Panc1 (cell line): ENCODE data around the gene HAUS8. TPM values are rescaled to one million over a fixed set of nuclear protein-coding genes. Genes with fewer than 3 reads are reported as not detected.
A peak's percentile ranks its signal among the peaks of the same experiment; 100 is the strongest.

Experiments
- ATAC-seq: fragments of 200-7000 bp; cut with Tn5 transposase; 2 replicates; pipeline ENCODE4 v1.9.1; 2020; ENCODE audit warnings: mild to moderate bottlenecking, moderate library complexity
- BruUV-seq: library from RNA; stranded (reverse); fragments of 400-500 nt; replicated peaks from 2 replicates; lab custom pipeline; 2021; lab: Mats Ljungman, UMichigan
- CTCF ChIA-PET: fragments of 300-600 bp; sonication (Branson Sonifier 250); formaldehyde crosslinking; loops from one replicate; lab custom pipeline; 2022; ENCODE audit warnings: antibody characterized with exemption; lab: Charles Lee
- POLR2A ChIA-PET: fragments of 300-600 bp; sonication (Branson Sonifier 250); formaldehyde crosslinking; loops from one replicate; lab custom pipeline; 2022; ENCODE audit warnings: antibody characterized with exemption; lab: Charles Lee
- DNase-seq: peaks from one replicate; pipeline ENCODE4 v3.0.0-alpha.2; 2010; ENCODE audit warnings: low read depth, low spot score
- H3K27ac ChIP-seq: 2 replicates; pipeline ENCODE4 v1.5.1; 2011; ENCODE audit warnings: mild to moderate bottlenecking, low read length, inconsistent platforms
- H3K27me3 ChIP-seq: fragments of 200-500 bp; sonication (Bioruptor generic); 2 replicates; pipeline ENCODE4 v1.6.0; 2014; ENCODE audit warnings: low read length, inconsistent platforms; ENCODE audit not compliant: control insufficient read depth, insufficient read depth
- H3K36me3 ChIP-seq: fragments of 200-500 bp; sonication (Bioruptor generic); 2 replicates; pipeline ENCODE4 v1.5.1; 2014; ENCODE audit warnings: inconsistent platforms, mild to moderate bottlenecking, low read length, moderate library complexity; ENCODE audit not compliant: control insufficient read depth, insufficient read depth
- H3K4me1 ChIP-seq: 2 replicates; pipeline ENCODE4 v1.5.1; 2011; ENCODE audit warnings: inconsistent platforms, mild to moderate bottlenecking, low read length, moderate library complexity; ENCODE audit not compliant: control insufficient read depth, insufficient read depth
- H3K4me3 ChIP-seq, 2 experiments: 2 replicates each; pipeline ENCODE4 v1.5.1; 2011 to 2012; ENCODE audit warnings: low read depth in 2 of 2, low read length in 2 of 2, mild to moderate bottlenecking in 2 of 2, inconsistent platforms in 1 of 2, moderate library complexity in 1 of 2
- H3K9me3 ChIP-seq: fragments of 200-500 bp; sonication (Bioruptor generic); 2 replicates; pipeline ENCODE4 v1.5.1; 2014; ENCODE audit warnings: low read depth, mild to moderate bottlenecking, inconsistent platforms, low read length, moderate library complexity; ENCODE audit not compliant: control insufficient read depth, insufficient read depth
- POLR2AphosphoS5 ChIP-seq: IDR thresholded peaks from 2 replicates; pipeline ENCODE4 v1.6.1; 2012; ENCODE audit warnings: mild to moderate bottlenecking, low read depth, low read length, moderate library complexity
- REST ChIP-seq, 2 experiments: IDR thresholded peaks; 2 replicates each; pipeline ENCODE4 v1.6.1; 2011 to 2012; ENCODE audit warnings: low read depth in 2 of 2, control low read depth in 1 of 2, low read length in 1 of 2, mild to moderate bottlenecking in 1 of 2, moderate library complexity in 1 of 2; ENCODE audit not compliant: insufficient read depth in 1 of 2
- SIN3A ChIP-seq: IDR thresholded peaks from 2 replicates; pipeline ENCODE4 v1.6.1; 2012; ENCODE audit warnings: low read depth, mild to moderate bottlenecking, low read length, moderate library complexity, borderline replicate concordance; ENCODE audit not compliant: insufficient read depth
- TCF7L2 ChIP-seq: IDR thresholded peaks from 2 replicates; pipeline ENCODE4 v1.6.1; 2011; ENCODE audit warnings: mild to moderate bottlenecking, low read depth, low read length, inconsistent platforms
- in situ Hi-C: cut with HindIII; loops from 2 replicates; pipeline ENCODE4 v1.10.0; 2016; ENCODE audit warnings: low sequenced_read_pairs, low pct_unique_long_range_greater_than_20kb
- intact Hi-C: fragments of 100-400 bp; cut with micrococcal nuclease; formaldehyde crosslinking; loops from one replicate; pipeline ENCODE4 v1.10.0; 2022; ENCODE audit not compliant: unreplicated experiment
- total RNA-seq: library from RNA; stranded (reverse); gene quantifications from one replicate; pipeline ENCODE4 v1.2.1, GENCODE V29; 2021; ENCODE audit not compliant: unreplicated experiment
- TF ChIP-seq, protein P1 (sequence below): fragments of 450-650 bp; IDR thresholded peaks from 2 replicates; pipeline ENCODE4 v1.5.1; 2017; ENCODE audit warnings: mild to moderate bottlenecking

Gene HAUS8
- total RNA-seq, 1 experiment from 2014 or later, result 18.2 TPM

- H3K9me3 ChIP-seq, result no peaks in the 10 kb centered on the region
- DNase-seq (no peak), ATAC-seq (peak; percentile 69)
- no peaks in the 10 kb centered on the region for H3K4me1 ChIP-seq
- no TSS peak for BruUV-seq
- no peak overlapping the region for H3K27ac ChIP-seq
- POLR2A ChIA-PET, result interaction anchor here (0.7 kb wide), 1 partner anchor 265 kb away, joined by 3 read pairs; no protein-coding TSS in a partner anchor
- TF ChIP-seq, protein P1, sequence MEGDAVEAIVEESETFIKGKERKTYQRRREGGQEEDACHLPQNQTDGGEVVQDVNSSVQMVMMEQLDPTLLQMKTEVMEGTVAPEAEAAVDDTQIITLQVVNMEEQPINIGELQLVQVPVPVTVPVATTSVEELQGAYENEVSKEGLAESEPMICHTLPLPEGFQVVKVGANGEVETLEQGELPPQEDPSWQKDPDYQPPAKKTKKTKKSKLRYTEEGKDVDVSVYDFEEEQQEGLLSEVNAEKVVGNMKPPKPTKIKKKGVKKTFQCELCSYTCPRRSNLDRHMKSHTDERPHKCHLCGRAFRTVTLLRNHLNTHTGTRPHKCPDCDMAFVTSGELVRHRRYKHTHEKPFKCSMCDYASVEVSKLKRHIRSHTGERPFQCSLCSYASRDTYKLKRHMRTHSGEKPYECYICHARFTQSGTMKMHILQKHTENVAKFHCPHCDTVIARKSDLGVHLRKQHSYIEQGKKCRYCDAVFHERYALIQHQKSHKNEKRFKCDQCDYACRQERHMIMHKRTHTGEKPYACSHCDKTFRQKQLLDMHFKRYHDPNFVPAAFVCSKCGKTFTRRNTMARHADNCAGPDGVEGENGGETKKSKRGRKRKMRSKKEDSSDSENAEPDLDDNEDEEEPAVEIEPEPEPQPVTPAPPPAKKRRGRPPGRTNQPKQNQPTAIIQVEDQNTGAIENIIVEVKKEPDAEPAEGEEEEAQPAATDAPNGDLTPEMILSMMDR, result no peak; the same call in 1 of the 2 replicates
- TF ChIP-seq REST (IDR thresholded peaks at IDR 0.05; ENCODE audit: insufficient read depth in 1 of 2, low read depth in 2 of 2, low read length in 1 of 2) (no peak), POLR2AphosphoS5 (no peak), SIN3A (no peak), TCF7L2 (no peak)
- H3K27me3 ChIP-seq, result no peaks in the 10 kb centered on the region
- CTCF ChIA-PET, result interaction anchor here (0.5 to 0.9 kb wide), 10 partner anchors 11 to 428 kb away, joined by 3 to 11 read pairs (median 4); no protein-coding TSS in a partner anchor
- intact Hi-C loops, result no loop called here
- no peaks in the 10 kb centered on the region for H3K36me3 ChIP-seq
- in situ Hi-C loops, result no loop called here
- H3K4me3 ChIP-seq, result no peak overlapping the region
These were observed 22.8 kb downstream of the HAUS8 start for GRCh38 chr19:17052439-17052838.

DNA sequence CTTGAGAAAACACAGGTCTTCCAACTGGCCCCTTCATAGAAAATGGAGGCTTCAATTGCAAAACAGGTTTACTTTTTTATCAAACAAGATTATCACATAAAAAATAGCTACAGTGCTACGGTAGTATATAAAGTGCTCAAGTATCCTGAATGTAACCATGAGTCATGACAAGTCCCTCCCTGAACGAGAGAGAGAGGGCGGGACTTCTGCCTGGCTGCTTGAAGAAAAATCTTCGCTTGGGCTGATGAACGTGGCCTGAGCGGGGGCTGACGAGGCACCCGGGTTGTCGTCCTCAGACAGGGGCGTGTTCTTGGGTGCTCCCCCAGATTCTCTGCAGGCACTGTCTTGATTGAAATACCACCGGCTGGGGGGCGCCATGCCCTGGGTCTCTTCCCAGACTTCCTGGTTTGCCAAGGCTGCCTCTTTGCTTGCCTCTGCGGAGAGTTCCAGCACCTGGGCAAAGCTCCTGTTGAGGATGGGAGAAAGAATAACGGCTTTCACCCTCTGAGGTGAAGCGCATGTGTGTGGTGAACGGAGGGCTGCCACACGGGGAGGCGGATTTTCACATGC lies 25.5 kb downstream of the HAUS8 start:
- Histone ChIP-seq H3K4me1 (no peaks in the 10 kb centered on the region), H3K27me3 (no peaks in the 10 kb centered on the region), H3K27ac (no peak overlapping the region), H3K9me3 (no peaks in the 10 kb centered on the region), H3K4me3 (no peak overlapping the region), H3K36me3 (no peaks in the 10 kb centered on the region)
- ATAC-seq (no peak), DNase-seq (no peak)
- ChIA-PET CTCF (no interaction called here), POLR2A (no interaction called here)
- TF ChIP-seq TCF7L2, result no peak
- TF ChIP-seq POLR2AphosphoS5, result no peak
- no peak for TF ChIP-seq REST (IDR thresholded peaks at IDR 0.05; ENCODE audit: insufficient read depth in 1 of 2, low read depth in 2 of 2, low read length in 1 of 2)
- TF ChIP-seq, protein P1, result no peak
- no peak for TF ChIP-seq SIN3A
- intact Hi-C loops (loop anchor here (10.0 kb wide), 1 partner anchor 275 kb away; no protein-coding TSS in a partner anchor), in situ Hi-C loops (no loop called here)
- BruUV-seq, result no TSS peak
